HG03064 (cell line): ENCODE data around the gene ADAP1.

Experiments used
- ATAC-seq: cut with Tn5 transposase; IDR thresholded peaks from one replicate; pipeline ENCODE4 v1.9.1; 2021; ENCODE audit warnings: low read depth; ENCODE audit not compliant: unreplicated experiment

Gene ADAP1

DNA sequence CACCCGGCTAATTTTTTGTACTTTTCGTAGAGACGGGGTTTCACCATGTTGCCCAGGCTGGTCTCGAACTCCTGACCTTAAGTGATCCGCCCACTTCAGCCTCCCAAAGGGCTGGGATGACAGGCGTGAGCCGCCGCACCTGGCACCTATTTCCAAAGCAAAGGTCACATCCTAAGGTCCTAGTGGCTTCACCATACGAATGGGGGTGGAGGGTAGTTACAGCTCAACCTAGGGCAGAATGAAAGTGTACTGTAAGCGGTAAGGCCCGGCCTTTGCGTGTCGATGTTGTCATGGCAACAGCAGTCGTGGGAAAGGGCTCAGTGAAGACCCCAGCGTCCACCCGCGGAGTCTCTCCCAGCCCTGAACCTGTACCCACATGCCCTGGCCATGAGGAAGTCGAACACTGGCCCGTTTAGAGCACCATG is 22.4 kb upstream of the ADAP1 start:
- no peak for ATAC-seq

- ATAC-seq = no peak
Observed at GRCh38 chr7:975702-976473, 21.4 kb upstream of the ADAP1 start.

DNA sequence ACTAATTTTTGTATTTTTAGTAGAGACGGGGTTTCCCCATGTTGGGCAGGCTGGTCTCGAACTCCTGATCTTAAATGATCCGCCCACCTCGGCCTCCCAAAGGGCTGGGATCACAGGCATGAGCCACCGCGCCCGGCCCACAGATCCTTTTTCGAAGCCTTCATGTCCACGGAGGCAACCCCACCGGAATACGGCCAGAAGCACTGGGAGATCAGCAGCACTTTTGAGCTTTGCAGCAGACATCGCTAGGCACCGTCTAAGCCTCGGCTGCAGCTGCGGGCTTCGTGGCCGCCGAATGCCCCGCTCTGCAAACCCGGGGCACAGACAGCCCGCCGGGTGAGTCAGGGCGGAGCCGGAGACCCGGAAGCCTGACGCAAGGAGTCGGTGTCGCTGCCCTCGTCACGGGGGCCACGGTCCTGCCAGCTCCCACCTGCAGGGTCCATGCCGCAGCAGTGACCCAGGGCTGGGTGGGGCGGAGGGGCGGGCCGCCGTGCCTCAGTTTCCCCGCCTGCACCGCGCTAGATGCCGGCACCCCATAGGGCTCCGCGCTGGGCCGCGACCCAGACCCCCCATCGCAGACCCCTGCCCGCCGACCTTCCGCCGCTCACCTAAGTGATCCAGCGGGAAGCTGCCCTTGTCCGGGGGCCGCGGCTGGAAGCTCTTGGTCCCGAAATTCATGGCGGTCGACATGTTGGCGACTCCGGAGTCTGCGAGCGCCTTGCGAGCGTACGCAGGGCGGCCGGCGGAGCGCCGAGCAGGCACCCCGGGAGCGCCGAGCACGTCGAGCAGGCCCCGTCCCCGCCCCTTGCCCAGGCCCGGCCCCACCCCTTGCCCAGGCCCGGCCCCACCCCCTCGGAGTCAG is 20.6 kb upstream of the ADAP1 start, which contains the start of gene COX19:
COX19 (minus strand) TSS at position 730 of the 862 bp plus-strand sequence; CDS start at position 690, 40 bp downstream.
- peak; percentile 69 for ATAC-seq

GRCh38 chr7:974172-974571 is 19.7 kb upstream of the ADAP1 start:
- no peak for ATAC-seq

GRCh38 chr7:973312-973711 is 18.8 kb upstream of the ADAP1 start:
- no peak for ATAC-seq

DNA sequence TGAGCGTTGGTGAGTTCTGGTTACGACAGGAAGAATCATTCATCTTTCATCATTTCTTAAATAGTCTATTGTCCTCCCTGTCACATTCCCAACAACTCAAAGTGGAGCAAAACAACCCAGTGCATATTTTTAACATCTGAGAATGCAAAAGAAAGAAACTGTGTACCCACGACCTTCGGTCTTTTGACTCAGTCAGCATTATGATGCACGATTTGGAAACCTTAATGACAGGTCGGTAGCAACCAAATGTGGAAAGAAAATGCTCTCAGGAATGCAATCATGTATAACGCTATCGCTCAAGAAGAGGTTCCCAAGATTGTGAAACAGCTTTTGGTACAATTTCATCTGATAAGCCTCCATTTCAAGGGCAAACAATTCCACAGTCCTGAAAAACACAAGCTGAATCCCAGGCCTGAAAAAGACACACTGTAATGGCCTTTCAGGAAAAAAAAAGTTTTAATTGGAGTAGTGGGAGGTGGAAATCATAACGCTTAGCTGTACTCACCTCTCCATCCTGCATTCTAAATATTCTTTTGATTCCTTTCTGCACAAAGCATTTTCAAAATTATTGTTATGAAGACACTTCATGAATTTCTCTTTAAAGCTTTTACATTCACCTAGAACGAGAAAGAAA is 18.3 kb upstream of the ADAP1 start:
- no peak for ATAC-seq

GRCh38 chr7:972110-972509 is 17.6 kb upstream of the ADAP1 start:
- ATAC-seq = no peak

DNA sequence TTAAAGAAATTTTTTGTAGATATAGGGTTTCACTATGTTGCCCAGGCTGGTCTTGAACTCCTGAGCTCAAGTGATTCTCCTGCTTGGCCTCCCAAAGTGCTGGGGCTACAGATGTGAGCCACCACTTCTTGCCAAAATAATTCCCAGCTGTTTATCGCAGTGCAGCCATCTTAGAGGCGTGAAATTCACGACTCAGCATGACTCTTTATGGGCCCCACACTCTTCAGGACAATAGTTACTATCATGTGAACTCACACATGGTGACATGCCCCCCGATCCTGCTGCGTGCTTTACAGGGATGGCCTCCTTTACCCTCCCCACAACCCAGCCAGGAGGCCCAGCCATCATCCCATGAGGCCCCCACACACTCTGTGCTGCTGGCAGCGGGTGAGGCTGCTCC is 16.3 kb upstream of the ADAP1 start:
- ATAC-seq = no peak

DNA sequence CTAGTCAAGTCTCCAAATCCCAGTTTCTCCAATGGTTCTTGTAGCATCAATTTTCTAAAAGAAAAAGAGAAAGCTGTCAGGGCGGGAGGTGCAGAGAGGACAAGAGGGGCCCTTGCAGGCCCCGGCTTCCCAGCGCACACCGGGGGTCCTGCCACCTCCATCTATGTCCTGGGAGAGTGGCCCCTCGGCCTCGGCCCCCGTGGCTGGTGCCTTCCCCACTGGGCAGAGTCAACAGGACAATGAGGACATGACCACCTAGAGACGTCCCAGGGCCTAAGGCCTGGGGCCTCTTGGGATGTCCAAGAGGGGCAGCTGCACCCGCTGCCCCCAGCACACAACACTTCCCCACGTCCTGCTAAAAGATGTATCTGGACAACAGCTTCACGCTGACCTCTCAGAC is 14.9 kb upstream of the ADAP1 start:
- ATAC-seq = no peak

GRCh38 chr7:968205-969105 is 14.0 kb upstream of the ADAP1 start:
- no peak for ATAC-seq

- ATAC-seq = no peak
Observed at GRCh38 chr7:967361-968082, 13.0 kb upstream of the ADAP1 start.

- no peak for ATAC-seq
Observed at GRCh38 chr7:966291-967069, 12.0 kb upstream of the ADAP1 start.

DNA sequence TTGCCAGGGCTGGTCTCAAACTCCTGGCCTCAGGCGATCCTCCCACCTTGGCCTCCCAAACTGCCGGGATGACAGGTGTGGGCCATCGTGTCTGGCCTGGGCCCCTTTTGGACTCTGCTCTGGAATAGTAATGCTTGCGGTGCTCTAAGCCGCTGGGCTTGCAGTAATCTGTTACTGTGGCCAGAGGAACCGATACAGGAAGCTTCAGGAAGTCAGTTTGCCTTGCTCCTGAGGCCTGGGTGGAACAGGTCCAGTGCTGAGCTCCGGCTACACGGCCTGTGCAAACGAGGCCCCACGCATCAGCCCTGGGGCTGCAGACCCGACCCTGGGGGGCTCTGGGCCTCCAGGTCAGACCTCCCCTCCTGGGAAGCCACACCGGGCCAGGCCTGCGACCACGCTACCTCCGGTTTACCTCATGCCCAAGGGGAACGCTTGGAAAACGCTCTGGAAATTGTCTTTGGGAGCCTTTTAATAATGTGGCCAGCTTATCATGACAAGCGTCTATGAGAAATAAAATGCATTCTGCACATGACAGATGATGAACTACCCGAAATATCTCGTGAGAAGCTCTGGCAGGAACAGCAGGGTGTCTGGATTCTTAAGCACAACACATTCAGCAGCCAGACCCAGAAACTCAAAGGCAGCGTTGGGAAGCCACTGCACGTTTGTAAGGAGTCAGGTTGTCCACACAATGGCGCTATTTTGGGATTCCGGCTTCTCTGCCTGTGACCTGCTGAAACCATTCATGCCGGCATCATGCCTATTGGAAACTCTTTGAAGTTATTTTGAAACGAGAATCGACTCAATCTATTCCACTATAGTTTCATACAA is 10.1 kb upstream of the ADAP1 start:
- ATAC-seq = no peak

DNA sequence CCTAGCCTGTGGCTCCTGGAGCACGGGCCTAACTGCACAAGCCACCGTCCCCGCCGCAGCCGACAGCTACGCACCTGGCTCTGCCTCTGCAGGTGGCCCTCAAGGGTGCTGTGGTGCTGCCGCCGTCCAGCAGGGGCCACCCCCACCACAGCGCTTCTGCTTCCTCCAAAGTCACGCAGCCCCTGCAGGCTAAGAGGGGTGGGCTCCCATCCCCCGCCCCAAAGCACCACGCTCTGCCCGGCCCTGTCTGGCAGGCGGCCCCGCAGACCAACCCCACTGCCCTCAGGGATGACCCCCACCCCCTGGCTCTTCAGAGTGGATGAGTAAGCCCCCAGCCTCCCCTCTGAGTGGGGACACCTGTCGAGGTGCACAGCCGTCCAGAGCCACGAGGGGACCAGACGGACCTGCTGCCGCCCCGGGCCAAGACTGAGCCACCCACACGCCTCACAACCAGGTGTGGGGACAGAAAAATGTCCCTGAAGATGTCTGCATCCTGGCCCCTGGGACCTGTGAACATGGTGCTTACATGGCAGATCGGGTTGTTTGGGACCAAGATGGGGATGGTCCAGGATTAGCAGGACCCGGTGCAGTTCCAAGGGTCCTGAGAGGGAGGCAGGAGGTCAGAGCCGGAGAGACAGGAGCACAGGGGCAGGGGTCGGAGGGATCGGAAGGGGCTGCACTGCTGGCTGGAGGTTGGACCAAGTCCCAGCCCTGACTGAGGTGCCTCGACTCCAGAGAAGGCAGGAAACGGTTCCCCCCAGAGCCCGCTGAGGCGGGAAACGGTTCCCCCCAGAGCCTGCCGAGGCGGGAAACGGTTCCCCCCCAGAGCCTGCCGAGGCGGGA is 9.0 kb upstream of the ADAP1 start:
- ATAC-seq = no peak

DNA sequence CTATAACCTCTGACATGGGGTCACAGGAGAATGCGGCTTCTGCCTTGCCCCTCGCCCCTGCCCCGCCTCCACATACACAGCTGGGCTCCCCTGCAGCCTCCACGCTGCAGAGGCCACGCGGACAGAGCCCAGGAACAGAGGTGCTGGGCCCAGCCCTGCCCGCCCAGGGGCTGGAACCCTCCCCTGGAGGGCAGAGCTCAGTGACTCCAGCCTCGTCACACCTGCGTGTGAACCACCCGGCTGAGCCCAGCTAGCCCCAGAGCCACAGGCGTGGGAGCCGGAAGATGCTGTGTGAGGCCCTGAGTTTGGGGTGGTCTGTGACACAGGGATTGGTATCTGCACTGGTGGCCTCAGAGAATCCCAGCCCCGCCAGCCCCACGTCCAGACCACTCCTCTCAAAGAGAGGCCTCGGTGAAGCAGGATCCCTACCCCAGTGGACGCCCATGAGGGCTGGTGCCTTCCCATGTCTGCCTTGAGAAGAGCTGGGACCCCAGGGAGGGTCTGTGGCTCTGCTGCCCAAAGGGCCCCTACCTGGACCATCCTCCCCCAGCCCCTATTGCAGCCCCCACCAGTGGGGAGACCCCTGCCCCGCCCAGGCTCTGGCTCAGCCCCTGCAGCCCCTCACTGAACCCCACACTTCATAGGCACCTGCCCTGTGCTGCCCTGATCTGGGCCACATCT is 8.1 kb upstream of the ADAP1 start:
- no peak for ATAC-seq

GRCh38 chr7:961546-962400 is 7.3 kb upstream of the ADAP1 start:
- no peak for ATAC-seq
